Prostate gland (tissue), 2 donors: ENCODE data around the gene SH2B3. TPM values are rescaled to one million over a fixed set of nuclear protein-coding genes. Genes with fewer than 3 reads are reported as not detected.

Experiments used
- DNase-seq: peaks from one replicate; pipeline ENCODE4 v3.0.0-alpha.2; 2019; ENCODE audit warnings: low spot score
- H3K27ac ChIP-seq, 2 donors: fragments of 200-600 bp; sonication (generic); 2 replicates each; pipeline ENCODE4 v1.5.1; 2017 to 2019
- H3K27me3 ChIP-seq: fragments of 200-600 bp; sonication (generic); replicated peaks from 2 replicates; pipeline ENCODE4 v1.5.1; 2019; ENCODE audit not compliant: insufficient read depth
- H3K36me3 ChIP-seq, 2 donors: fragments of 200-600 bp; sonication (generic); 1 replicate in 1 of 2; 2 replicates in 1 of 2; pipeline versions ENCODE4 v1.5.1 to v1.8.1; 2017 to 2019
- H3K4me1 ChIP-seq: fragments of 200-600 bp; sonication (generic); replicated peaks from 2 replicates; pipeline ENCODE4 v1.5.1; 2019
- H3K4me3 ChIP-seq, 2 donors: fragments of 200-600 bp; sonication (generic); 2 replicates each; pipeline ENCODE4 v1.5.1; 2017 to 2019
- H3K9me3 ChIP-seq: fragments of 200-600 bp; sonication (generic); 2 replicates; pipeline ENCODE4 v1.5.1; 2017
- POLR2A ChIP-seq: fragments of 450-650 bp; IDR thresholded peaks from one replicate; pipeline ENCODE4 v1.6.1; 2016; ENCODE audit warnings: antibody characterized with exemption, mild to moderate bottlenecking
- POLR2AphosphoS5 ChIP-seq: sonication (generic); formaldehyde crosslinking; IDR thresholded peaks from one replicate; pipeline ENCODE4 v1.6.1; 2017; ENCODE audit warnings: antibody characterized with exemption
- WGBS: methylation state at CpG from one replicate; pipeline ENCODE4 v1.1.5; 2018; 5-methylcytosine and 5-hydroxymethylcytosine counted together
- intact Hi-C: fragments of 100-400 bp; cut with DNase I; formaldehyde crosslinking; loops from one replicate; pipeline ENCODE4 v1.14.2; 2022
- total RNA-seq, 2 donors: library from RNA; depleted of rRNA; stranded (reverse); fragments of >200 nt; gene quantifications; one replicate each; pipeline ENCODE4 v1.1.0, GENCODE V29; 2016
- TF ChIP-seq, protein P1 (sequence below), 4 experiments: fragments of 200-600 bp in 2 of 4; fragments of 450-650 bp in 2 of 4; sonication (generic) in 2 of 4; IDR thresholded peaks; 1 replicate in 3 of 4; 2 replicates in 1 of 4; pipeline ENCODE4 v1.5.1; 2016 to 2019; ENCODE audit warnings: antibody characterized with exemption in 4 of 4, mild to moderate bottlenecking in 2 of 4, moderate library complexity in 2 of 4

Gene SH2B3
- total RNA-seq, 2 donors from 2014 or later: 13.3 to 34.8 TPM

DNA sequence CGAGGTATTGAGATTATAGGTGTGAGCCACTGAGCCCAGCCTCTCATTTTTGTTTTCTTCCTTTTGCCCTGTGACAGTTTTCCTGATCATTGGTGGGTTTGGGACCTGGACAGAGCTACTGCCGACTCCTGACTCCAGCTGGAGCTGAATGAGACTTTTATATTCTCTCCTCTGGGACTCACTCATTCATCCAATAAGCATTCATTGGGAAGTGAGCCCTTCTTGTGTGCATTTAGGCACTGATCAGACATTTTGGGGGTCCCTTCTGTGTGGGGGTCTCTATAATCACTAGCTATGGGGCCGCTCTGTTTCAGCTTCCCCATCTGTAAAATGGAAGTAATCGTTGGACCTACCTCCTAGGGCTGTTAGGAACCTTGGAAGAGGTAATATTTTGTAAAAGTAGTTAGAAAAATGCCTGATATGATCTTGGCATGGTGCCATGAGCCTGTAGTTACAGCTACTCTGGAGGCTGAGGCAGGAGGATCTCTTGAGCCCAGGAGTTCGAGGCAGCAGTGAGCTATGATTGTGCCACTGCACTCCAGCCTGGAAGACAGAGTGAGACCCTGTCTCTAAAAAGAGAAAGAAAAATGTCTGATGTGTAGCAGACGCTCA lies 7.2 kb downstream of the SH2B3 start:
- no peak for DNase-seq
- Histone ChIP-seq H3K36me3 (peaks cover 0 to under 1% of the 10 kb centered on the region in 2 donors), H3K4me3 (no peak overlapping the region), H3K27ac (no peak overlapping the region), H3K27me3 (no peaks in the 10 kb centered on the region), H3K9me3 (no peaks in the 10 kb centered on the region), H3K4me1 (no peaks in the 10 kb centered on the region)
- WGBS: 68% methylated on average over 6 of the region's 6 CpGs
- no peak for TF ChIP-seq POLR2AphosphoS5
- TF ChIP-seq, protein P1, sequence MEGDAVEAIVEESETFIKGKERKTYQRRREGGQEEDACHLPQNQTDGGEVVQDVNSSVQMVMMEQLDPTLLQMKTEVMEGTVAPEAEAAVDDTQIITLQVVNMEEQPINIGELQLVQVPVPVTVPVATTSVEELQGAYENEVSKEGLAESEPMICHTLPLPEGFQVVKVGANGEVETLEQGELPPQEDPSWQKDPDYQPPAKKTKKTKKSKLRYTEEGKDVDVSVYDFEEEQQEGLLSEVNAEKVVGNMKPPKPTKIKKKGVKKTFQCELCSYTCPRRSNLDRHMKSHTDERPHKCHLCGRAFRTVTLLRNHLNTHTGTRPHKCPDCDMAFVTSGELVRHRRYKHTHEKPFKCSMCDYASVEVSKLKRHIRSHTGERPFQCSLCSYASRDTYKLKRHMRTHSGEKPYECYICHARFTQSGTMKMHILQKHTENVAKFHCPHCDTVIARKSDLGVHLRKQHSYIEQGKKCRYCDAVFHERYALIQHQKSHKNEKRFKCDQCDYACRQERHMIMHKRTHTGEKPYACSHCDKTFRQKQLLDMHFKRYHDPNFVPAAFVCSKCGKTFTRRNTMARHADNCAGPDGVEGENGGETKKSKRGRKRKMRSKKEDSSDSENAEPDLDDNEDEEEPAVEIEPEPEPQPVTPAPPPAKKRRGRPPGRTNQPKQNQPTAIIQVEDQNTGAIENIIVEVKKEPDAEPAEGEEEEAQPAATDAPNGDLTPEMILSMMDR (IDR thresholded peaks at IDR 0.05): no peak
- no peak for TF ChIP-seq POLR2A
- intact Hi-C loops: no loop called here

DNA sequence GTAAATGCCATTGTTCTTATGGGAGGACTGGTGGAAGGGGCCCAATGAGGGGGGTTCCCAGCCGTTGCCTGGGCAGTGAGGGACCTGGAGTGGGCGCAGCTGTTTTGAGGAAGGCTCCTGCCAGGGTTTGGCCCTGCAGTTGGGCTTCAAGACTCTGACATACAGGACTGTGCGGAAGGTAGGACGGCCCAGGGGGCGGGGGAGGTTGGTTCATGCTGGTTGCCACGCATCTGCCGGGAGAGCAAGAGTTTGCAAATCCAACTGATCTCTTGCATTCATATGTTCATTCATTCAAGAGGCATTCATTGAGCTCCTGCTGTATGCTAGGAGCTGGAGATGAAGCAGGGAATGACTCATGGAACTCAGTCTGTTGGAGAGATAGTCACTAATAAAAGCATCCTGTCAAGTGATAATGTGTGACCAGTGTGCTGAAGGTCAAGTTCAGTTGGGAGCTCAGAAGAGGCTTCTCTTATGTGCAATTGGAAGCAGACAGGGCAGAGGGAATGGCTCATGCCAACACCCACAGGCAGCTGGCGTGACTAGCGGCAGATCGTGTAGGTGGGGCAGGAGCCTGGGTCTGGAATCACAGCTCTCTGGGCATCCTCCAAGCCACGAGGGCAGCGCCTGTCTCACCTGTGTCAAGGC lies 7.8 kb downstream of the SH2B3 start:
- intact Hi-C loops: no loop called here
- H3K36me3 ChIP-seq: peaks cover 0 to 6% of the 10 kb centered on the region in 2 donors
- TF ChIP-seq POLR2A (no peak), POLR2AphosphoS5 (no peak)
- TF ChIP-seq, protein P1 (IDR thresholded peaks at IDR 0.05): no peak
- H3K9me3 ChIP-seq: no peaks in the 10 kb centered on the region
- H3K27ac ChIP-seq: no peak overlapping the region
- H3K4me3 ChIP-seq: no peak overlapping the region
- DNase-seq: no peak
- H3K4me1 ChIP-seq: no peaks in the 10 kb centered on the region
- no peaks in the 10 kb centered on the region for H3K27me3 ChIP-seq
- WGBS: 74% methylated on average over 12 of the region's 12 CpGs

DNA sequence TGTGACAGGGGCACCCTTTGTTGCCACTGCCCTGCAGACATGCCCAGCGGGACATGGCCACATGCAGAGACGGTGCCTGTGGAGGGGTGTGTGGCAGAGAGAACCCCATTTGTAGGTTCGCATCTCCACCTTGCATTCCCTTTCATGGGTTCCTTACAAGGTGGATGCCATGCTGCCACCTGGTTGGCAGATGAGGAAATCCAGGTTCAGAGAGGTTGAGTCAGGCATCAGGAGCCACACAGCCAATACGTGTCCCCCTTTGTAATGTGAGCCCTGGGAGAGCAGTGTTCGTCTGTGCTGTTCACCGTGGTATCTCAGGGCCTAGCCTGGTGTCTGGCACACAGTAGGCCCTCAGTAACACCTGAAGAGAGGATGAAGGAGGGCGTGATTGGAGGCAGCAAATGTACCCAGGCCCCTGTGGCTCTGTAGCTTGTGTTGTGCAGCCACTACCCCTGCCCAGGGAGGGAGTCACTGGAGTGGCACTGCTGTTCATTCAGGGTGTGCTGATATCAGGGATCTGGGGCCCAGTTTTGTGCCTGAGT lies 9.1 kb downstream of the SH2B3 start:
- Histone ChIP-seq H3K27me3 (no peaks in the 10 kb centered on the region), H3K4me1 (no peaks in the 10 kb centered on the region), H3K9me3 (no peaks in the 10 kb centered on the region), H3K36me3 (peaks cover 0 to 7% of the 10 kb centered on the region in 2 donors), H3K4me3 (no peak overlapping the region), H3K27ac (no peak overlapping the region)
- intact Hi-C loops: no loop called here
- no peak for DNase-seq
- no peak for TF ChIP-seq POLR2AphosphoS5
- TF ChIP-seq, protein P1 (IDR thresholded peaks at IDR 0.05): no peak
- TF ChIP-seq POLR2A: no peak
- 94% methylated on average over 7 of the region's 7 CpGs for WGBS

DNA sequence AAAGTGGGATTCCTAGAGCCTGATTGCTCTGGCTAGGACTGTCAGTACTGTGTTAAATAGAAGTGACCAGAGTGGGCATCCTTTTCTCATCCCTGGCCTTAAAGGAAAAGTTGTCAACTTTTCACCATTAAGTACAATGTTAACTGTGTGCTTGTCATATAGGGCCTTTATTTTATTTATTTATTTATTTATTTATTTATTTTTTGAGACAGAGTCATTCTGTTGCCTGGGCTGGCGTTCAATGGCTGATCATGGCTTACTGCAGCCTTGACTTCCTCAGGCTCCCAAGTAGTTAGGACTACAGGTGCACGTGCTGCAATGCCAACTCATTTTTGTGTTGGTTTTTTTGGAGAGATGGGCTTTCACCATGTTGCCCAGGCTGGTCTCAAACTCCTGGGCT lies 11.6 kb downstream of the SH2B3 start:
- WGBS: 94% methylated on average over 2 of the region's 2 CpGs
- H3K27me3 ChIP-seq: no peaks in the 10 kb centered on the region
- TF ChIP-seq POLR2AphosphoS5 (no peak), POLR2A (no peak)
- TF ChIP-seq, protein P1 (IDR thresholded peaks at IDR 0.05): no peak

More for the DNA sequence above, 11.6 kb downstream of the SH2B3 start:
- no peak overlapping the region for H3K4me3 ChIP-seq
- no peaks in the 10 kb centered on the region for H3K9me3 ChIP-seq
- peaks cover 0 to 7% of the 10 kb centered on the region in 2 donors for H3K36me3 ChIP-seq
- no peak overlapping the region for H3K27ac ChIP-seq
- no peaks in the 10 kb centered on the region for H3K4me1 ChIP-seq
- intact Hi-C loops: no loop called here
- no peak for DNase-seq
